GM23338 (cell line): ENCODE data around the gene TBC1D9. TPM values are rescaled to one million over a fixed set of nuclear protein-coding genes. Genes with fewer than 3 reads are reported as not detected.

Source experiments
- ATAC-seq: fragments of 200-7000 bp; cut with Tn5 transposase; 3 replicates; pipeline ENCODE4 v1.9.1; 2020
- DNase-seq: peaks from one replicate; pipeline ENCODE4 v3.0.0-alpha.2; 2015; ENCODE audit warnings: low spot score
- H2AFZ ChIP-seq: fragments of 200-600 bp; sonication (generic); 2 replicates; pipeline ENCODE4 v1.8.0; 2016; ENCODE audit warnings: antibody characterized with exemption, mild to moderate bottlenecking, moderate library complexity
- H3F3A ChIP-seq: fragments of 200-600 bp; sonication (generic); replicated peaks from 2 replicates; pipeline ENCODE4 v1.8.0; 2017; ENCODE audit warnings: antibody characterized with exemption, mixed run types, low read depth
- H3K27ac ChIP-seq: fragments of 200-600 bp; sonication (generic); 2 replicates; pipeline ENCODE4 v1.6.1; 2016; ENCODE audit warnings: low read depth
- H3K27me3 ChIP-seq: fragments of 200-600 bp; sonication (generic); 2 replicates; pipeline ENCODE4 v1.8.0; 2016; ENCODE audit warnings: mild to moderate bottlenecking, mixed run types, moderate library complexity; ENCODE audit not compliant: insufficient read depth
- H3K36me3 ChIP-seq: fragments of 200-600 bp; sonication (generic); 2 replicates; pipeline ENCODE4 v1.8.0; 2016; ENCODE audit warnings: mild to moderate bottlenecking; ENCODE audit not compliant: insufficient read depth
- H3K4me1 ChIP-seq: fragments of 200-600 bp; sonication (generic); 2 replicates; pipeline ENCODE4 v1.8.0; 2016; ENCODE audit warnings: mild to moderate bottlenecking, moderate library complexity; ENCODE audit not compliant: insufficient read depth
- H3K4me2 ChIP-seq: fragments of 200-600 bp; sonication (generic); 2 replicates; pipeline ENCODE4 v1.7.1; 2017; ENCODE audit warnings: mixed run types
- H3K4me3 ChIP-seq: fragments of 200-600 bp; sonication (generic); 2 replicates; pipeline ENCODE4 v1.6.1; 2016; ENCODE audit warnings: mixed run types
- H3K79me2 ChIP-seq: fragments of 200-600 bp; sonication (generic); replicated peaks from 2 replicates; pipeline ENCODE4 v1.8.0; 2017; ENCODE audit warnings: mild to moderate bottlenecking; ENCODE audit not compliant: insufficient read depth
- H3K9me2 ChIP-seq: fragments of 200-600 bp; sonication (generic); 2 replicates; pipeline ENCODE4 v1.8.0; 2017; ENCODE audit not compliant: insufficient read depth
- H4K20me1 ChIP-seq: fragments of 200-600 bp; sonication (generic); replicated peaks from 2 replicates; pipeline ENCODE4 v1.8.0; 2017; ENCODE audit warnings: mild to moderate bottlenecking; ENCODE audit not compliant: insufficient read depth
- H3K27ac Mint-ChIP-seq: 2 replicates; pipeline ENCODE4 v1.8.0; 2020; ENCODE audit warnings: inconsistent platforms, mild to moderate bottlenecking, moderate library complexity, mixed read lengths
- H3K27me3 Mint-ChIP-seq: 3 replicates; pipeline ENCODE4 v1.8.0; 2022; ENCODE audit warnings: low read depth, mild to moderate bottlenecking, moderate library complexity, mixed read lengths, inconsistent platforms; ENCODE audit not compliant: insufficient read depth, poor library complexity
- H3K36me3 Mint-ChIP-seq: 3 replicates; pipeline ENCODE4 v1.8.0; 2021; ENCODE audit warnings: low read depth, mild to moderate bottlenecking, inconsistent platforms, moderate library complexity, mixed read lengths
- H3K4me1 Mint-ChIP-seq: 3 replicates; pipeline ENCODE4 v1.8.0; 2020; ENCODE audit warnings: mild to moderate bottlenecking, inconsistent platforms, mixed read lengths
- H3K4me3 Mint-ChIP-seq: 3 replicates; pipeline ENCODE4 v1.8.0; 2021; ENCODE audit warnings: moderate library complexity, mild to moderate bottlenecking, inconsistent platforms, mixed read lengths
- H3K9me3 Mint-ChIP-seq: 3 replicates; pipeline ENCODE4 v1.8.0; 2020; ENCODE audit warnings: moderate library complexity, mild to moderate bottlenecking, inconsistent platforms, mixed read lengths
- CREB1 ChIP-seq: fragments of 250-450 bp; sonication (Bioruptor Pico); IDR thresholded peaks from 2 replicates; pipeline ENCODE4 v1.5.0; 2020; ENCODE audit warnings: low read depth, mild to moderate bottlenecking, moderate library complexity
- EZH2 ChIP-seq: fragments of 200-600 bp; sonication (generic); IDR thresholded peaks from one replicate; pipeline ENCODE4 v1.8.0; 2017; ENCODE audit warnings: antibody characterized with exemption, mild to moderate bottlenecking, low read depth; ENCODE audit not compliant: unreplicated experiment
- EZH2phosphoT487 ChIP-seq: fragments of 200-600 bp; sonication (generic); IDR thresholded peaks from one replicate; pipeline ENCODE4 v1.8.1; 2018; ENCODE audit warnings: antibody characterized with exemption; ENCODE audit not compliant: unreplicated experiment
- JUNB ChIP-seq: IDR thresholded peaks from one replicate; pipeline ENCODE4 v1.6.1; 2016; ENCODE audit warnings: antibody characterized with exemption; ENCODE audit not compliant: unreplicated experiment
- NANOG ChIP-seq: IDR thresholded peaks from 2 replicates; pipeline ENCODE4 v1.6.1; 2016; ENCODE audit warnings: antibody characterized with exemption, borderline replicate concordance
- POLR2AphosphoS5 ChIP-seq: IDR thresholded peaks from 2 replicates; pipeline ENCODE4 v1.6.1; 2016; ENCODE audit warnings: antibody characterized with exemption, low read depth
- STAT1 ChIP-seq: IDR thresholded peaks from one replicate; pipeline ENCODE4 v1.6.1; 2016; ENCODE audit warnings: antibody characterized with exemption; ENCODE audit not compliant: unreplicated experiment
- ZNF114 ChIP-seq: fragments of 250-450 bp; sonication (Bioruptor Pico); IDR thresholded peaks from 2 replicates; pipeline ENCODE4 v1.5.0; 2020; ENCODE audit warnings: mild to moderate bottlenecking, moderate library complexity
- ZNF331 ChIP-seq: fragments of 250-450 bp; sonication (Bioruptor Pico); IDR thresholded peaks from 2 replicates; pipeline ENCODE4 v1.5.0; 2020; ENCODE audit warnings: low read depth, mild to moderate bottlenecking, moderate library complexity
- polyA plus RNA-seq: library from polyadenylated mRNA; unstranded; fragments of >200 nt; fragmentation: Nextera tagmentation; extraction: Ambion mirVana; gene quantifications from 2 replicates; pipeline ENCODE4 v1.2.1, GENCODE V29; 2016
- total RNA-seq: library from RNA; depleted of rRNA; stranded (reverse); fragments of >200 nt; shearing (Covaris generic); gene quantifications from 2 replicates; pipeline ENCODE4 v1.2.3, GENCODE V29; 2014
- TF ChIP-seq, protein P1 (sequence below): IDR thresholded peaks from 2 replicates; pipeline ENCODE4 v1.6.1; 2016; ENCODE audit warnings: antibody characterized with exemption
- TF ChIP-seq, protein P2 (sequence below), 2 experiments: fragments of 200-600 bp in 1 of 2; sonication (generic) in 1 of 2; conservative IDR thresholded peaks; 2 replicates each; pipeline versions ENCODE4 v1.5.1 to v1.6.1; 2016 to 2017; ENCODE audit warnings: antibody characterized with exemption in 2 of 2, low read depth in 2 of 2, mild to moderate bottlenecking in 2 of 2, moderate library complexity in 1 of 2
- TF ChIP-seq, protein P3 (sequence below): IDR thresholded peaks from one replicate; pipeline ENCODE4 v1.6.1; 2018; ENCODE audit warnings: antibody characterized with exemption; ENCODE audit not compliant: unreplicated experiment
- TF ChIP-seq, protein P4 (sequence below): fragments of 250-450 bp; sonication (Bioruptor Pico); IDR thresholded peaks from 2 replicates; pipeline ENCODE4 v1.5.0; 2020; ENCODE audit warnings: mild to moderate bottlenecking, moderate library complexity

TBC1D9 gene
- total and polyA plus RNA-seq, 2 experiments from 2014 or later, result 0.03 to 0.56 TPM

DNA sequence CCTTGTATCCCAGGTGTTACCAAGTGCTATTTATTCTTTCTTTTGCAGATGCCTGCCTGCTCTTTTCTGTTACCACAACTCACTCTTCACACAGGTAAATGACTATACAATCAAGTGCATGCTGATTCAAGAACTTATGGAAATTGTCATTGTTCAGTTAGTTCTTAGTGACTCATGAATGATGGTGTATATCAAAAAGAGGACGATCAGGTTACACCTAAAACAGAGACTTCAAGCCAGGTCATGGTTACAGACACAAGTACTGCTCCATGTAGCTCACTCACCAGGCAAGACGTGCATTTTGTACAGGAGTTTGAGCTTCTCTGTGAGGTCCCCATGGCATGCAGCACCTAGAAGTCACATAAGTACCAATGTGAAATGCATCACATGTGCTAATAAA, 128.2 kb downstream of the TBC1D9 start:
- no peaks in the 10 kb centered on the region for H3K9me3 Mint-ChIP-seq
- H3F3A ChIP-seq, result no peaks in the 10 kb centered on the region
- no peaks in the 10 kb centered on the region for H3K9me2 ChIP-seq
- H2AFZ ChIP-seq, result no peak overlapping the region
- H3K4me1 Mint-ChIP-seq, result peaks cover 7% of the 10 kb centered on the region; the same call in 2 of the 3 replicates
- H3K27ac Mint-ChIP-seq, result no peak overlapping the region; the same call in 1 of the 2 replicates
- H3K36me3 ChIP-seq, result no peaks in the 10 kb centered on the region
- TF ChIP-seq, protein P1, sequence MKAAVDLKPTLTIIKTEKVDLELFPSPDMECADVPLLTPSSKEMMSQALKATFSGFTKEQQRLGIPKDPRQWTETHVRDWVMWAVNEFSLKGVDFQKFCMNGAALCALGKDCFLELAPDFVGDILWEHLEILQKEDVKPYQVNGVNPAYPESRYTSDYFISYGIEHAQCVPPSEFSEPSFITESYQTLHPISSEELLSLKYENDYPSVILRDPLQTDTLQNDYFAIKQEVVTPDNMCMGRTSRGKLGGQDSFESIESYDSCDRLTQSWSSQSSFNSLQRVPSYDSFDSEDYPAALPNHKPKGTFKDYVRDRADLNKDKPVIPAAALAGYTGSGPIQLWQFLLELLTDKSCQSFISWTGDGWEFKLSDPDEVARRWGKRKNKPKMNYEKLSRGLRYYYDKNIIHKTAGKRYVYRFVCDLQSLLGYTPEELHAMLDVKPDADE, result no peak
- TF ChIP-seq, protein P2, sequence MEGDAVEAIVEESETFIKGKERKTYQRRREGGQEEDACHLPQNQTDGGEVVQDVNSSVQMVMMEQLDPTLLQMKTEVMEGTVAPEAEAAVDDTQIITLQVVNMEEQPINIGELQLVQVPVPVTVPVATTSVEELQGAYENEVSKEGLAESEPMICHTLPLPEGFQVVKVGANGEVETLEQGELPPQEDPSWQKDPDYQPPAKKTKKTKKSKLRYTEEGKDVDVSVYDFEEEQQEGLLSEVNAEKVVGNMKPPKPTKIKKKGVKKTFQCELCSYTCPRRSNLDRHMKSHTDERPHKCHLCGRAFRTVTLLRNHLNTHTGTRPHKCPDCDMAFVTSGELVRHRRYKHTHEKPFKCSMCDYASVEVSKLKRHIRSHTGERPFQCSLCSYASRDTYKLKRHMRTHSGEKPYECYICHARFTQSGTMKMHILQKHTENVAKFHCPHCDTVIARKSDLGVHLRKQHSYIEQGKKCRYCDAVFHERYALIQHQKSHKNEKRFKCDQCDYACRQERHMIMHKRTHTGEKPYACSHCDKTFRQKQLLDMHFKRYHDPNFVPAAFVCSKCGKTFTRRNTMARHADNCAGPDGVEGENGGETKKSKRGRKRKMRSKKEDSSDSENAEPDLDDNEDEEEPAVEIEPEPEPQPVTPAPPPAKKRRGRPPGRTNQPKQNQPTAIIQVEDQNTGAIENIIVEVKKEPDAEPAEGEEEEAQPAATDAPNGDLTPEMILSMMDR (conservative IDR thresholded peaks at IDR 0.05; ENCODE audit: low read depth in 2 of 2), result no peak
- TF ChIP-seq EZH2, result no peak
- TF ChIP-seq, protein P3, sequence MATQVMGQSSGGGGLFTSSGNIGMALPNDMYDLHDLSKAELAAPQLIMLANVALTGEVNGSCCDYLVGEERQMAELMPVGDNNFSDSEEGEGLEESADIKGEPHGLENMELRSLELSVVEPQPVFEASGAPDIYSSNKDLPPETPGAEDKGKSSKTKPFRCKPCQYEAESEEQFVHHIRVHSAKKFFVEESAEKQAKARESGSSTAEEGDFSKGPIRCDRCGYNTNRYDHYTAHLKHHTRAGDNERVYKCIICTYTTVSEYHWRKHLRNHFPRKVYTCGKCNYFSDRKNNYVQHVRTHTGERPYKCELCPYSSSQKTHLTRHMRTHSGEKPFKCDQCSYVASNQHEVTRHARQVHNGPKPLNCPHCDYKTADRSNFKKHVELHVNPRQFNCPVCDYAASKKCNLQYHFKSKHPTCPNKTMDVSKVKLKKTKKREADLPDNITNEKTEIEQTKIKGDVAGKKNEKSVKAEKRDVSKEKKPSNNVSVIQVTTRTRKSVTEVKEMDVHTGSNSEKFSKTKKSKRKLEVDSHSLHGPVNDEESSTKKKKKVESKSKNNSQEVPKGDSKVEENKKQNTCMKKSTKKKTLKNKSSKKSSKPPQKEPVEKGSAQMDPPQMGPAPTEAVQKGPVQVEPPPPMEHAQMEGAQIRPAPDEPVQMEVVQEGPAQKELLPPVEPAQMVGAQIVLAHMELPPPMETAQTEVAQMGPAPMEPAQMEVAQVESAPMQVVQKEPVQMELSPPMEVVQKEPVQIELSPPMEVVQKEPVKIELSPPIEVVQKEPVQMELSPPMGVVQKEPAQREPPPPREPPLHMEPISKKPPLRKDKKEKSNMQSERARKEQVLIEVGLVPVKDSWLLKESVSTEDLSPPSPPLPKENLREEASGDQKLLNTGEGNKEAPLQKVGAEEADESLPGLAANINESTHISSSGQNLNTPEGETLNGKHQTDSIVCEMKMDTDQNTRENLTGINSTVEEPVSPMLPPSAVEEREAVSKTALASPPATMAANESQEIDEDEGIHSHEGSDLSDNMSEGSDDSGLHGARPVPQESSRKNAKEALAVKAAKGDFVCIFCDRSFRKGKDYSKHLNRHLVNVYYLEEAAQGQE, result no peak
- TF ChIP-seq, protein P4, sequence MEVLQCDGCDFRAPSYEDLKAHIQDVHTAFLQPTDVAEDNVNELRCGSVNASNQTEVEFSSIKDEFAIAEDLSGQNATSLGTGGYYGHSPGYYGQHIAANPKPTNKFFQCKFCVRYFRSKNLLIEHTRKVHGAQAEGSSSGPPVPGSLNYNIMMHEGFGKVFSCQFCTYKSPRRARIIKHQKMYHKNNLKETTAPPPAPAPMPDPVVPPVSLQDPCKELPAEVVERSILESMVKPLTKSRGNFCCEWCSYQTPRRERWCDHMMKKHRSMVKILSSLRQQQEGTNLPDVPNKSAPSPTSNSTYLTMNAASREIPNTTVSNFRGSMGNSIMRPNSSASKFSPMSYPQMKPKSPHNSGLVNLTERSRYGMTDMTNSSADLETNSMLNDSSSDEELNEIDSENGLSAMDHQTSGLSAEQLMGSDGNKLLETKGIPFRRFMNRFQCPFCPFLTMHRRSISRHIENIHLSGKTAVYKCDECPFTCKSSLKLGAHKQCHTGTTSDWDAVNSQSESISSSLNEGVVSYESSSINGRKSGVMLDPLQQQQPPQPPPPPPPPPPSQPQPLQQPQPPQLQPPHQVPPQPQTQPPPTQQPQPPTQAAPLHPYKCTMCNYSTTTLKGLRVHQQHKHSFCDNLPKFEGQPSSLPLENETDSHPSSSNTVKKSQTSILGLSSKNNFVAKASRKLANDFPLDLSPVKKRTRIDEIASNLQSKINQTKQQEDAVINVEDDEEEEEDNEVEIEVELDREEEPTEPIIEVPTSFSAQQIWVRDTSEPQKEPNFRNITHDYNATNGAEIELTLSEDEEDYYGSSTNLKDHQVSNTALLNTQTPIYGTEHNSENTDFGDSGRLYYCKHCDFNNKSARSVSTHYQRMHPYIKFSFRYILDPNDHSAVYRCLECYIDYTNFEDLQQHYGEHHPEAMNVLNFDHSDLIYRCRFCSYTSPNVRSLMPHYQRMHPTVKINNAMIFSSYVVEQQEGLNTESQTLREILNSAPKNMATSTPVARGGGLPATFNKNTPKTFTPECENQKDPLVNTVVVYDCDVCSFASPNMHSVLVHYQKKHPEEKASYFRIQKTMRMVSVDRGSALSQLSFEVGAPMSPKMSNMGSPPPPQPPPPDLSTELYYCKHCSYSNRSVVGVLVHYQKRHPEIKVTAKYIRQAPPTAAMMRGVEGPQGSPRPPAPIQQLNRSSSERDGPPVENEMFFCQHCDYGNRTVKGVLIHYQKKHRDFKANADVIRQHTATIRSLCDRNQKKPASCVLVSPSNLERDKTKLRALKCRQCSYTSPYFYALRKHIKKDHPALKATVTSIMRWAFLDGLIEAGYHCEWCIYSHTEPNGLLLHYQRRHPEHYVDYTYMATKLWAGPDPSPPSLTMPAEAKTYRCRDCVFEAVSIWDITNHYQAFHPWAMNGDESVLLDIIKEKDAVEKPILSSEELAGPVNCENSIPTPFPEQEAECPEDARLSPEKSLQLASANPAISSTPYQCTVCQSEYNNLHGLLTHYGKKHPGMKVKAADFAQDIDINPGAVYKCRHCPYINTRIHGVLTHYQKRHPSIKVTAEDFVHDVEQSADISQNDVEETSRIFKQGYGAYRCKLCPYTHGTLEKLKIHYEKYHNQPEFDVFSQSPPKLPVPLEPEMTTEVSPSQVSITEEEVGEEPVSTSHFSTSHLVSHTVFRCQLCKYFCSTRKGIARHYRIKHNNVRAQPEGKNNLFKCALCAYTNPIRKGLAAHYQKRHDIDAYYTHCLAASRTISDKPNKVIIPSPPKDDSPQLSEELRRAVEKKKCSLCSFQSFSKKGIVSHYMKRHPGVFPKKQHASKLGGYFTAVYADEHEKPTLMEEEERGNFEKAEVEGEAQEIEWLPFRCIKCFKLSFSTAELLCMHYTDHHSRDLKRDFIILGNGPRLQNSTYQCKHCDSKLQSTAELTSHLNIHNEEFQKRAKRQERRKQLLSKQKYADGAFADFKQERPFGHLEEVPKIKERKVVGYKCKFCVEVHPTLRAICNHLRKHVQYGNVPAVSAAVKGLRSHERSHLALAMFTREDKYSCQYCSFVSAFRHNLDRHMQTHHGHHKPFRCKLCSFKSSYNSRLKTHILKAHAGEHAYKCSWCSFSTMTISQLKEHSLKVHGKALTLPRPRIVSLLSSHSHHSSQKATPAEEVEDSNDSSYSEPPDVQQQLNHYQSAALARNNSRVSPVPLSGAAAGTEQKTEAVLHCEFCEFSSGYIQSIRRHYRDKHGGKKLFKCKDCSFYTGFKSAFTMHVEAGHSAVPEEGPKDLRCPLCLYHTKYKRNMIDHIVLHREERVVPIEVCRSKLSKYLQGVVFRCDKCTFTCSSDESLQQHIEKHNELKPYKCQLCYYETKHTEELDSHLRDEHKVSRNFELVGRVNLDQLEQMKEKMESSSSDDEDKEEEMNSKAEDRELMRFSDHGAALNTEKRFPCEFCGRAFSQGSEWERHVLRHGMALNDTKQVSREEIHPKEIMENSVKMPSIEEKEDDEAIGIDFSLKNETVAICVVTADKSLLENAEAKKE (CRISPR knock-in tag), result no peak
- no peak for TF ChIP-seq POLR2AphosphoS5
- no peak for TF ChIP-seq JUNB
- no peak for TF ChIP-seq NANOG
- no peak for TF ChIP-seq CREB1 (CRISPR knock-in tag)
- TF ChIP-seq STAT1, result no peak
- no peak for TF ChIP-seq ZNF331 (CRISPR knock-in tag)
- no peak for TF ChIP-seq EZH2phosphoT487
- no peak for TF ChIP-seq ZNF114 (CRISPR knock-in tag)
- H3K27me3 ChIP-seq, result no peaks in the 10 kb centered on the region
- H3K36me3 Mint-ChIP-seq, result 0 out of 3 replicates have a peak, but pooled peaks cover 3% of the 10 kb centered on the region
- no peak overlapping the region for H3K4me2 ChIP-seq
- peaks cover 2% of the 10 kb centered on the region for H3K27me3 Mint-ChIP-seq
- no peak overlapping the region for H3K4me3 Mint-ChIP-seq
- no peaks in the 10 kb centered on the region for H3K79me2 ChIP-seq
- H4K20me1 ChIP-seq, result no peaks in the 10 kb centered on the region
- DNase-seq, result no peak
- no peaks in the 10 kb centered on the region for H3K4me1 ChIP-seq
- no peak overlapping the region for H3K27ac ChIP-seq
- H3K4me3 ChIP-seq, result no peak overlapping the region
- no peak for ATAC-seq
